ENCODE measurements around the gene HOXD9.

- TF ChIP-seq EZH2 (IDR thresholded peaks at IDR 0.05; ENCODE audit: low read length, unreplicated experiment) (no peak), CTCF (conservative IDR thresholded peaks at IDR 0.05; ENCODE audit: low read depth, low read length) (no peak)
Observed at GRCh38 chr2:176162911-176163671, 40.6 kb downstream of the HOXD9 start.

Data from PC-3 (cell line).